A673 (cell line): Measurements from ENCODE around the gene LRCH1. TPM values are rescaled to one million over a fixed set of nuclear protein-coding genes. Genes with fewer than 3 reads are reported as not detected.

Source experiments
- BruUV-seq: library from RNA; stranded (reverse); fragments of 400-500 nt; replicated peaks from 2 replicates; lab custom pipeline; 2021; lab: Mats Ljungman, UMichigan
- CTCF ChIA-PET: fragments of 300-600 bp; sonication (Branson Sonifier 250); formaldehyde crosslinking; loops from one replicate; lab custom pipeline; 2022; ENCODE audit warnings: antibody characterized with exemption; lab: Charles Lee
- POLR2A ChIA-PET: fragments of 300-600 bp; sonication (Branson Sonifier 250); formaldehyde crosslinking; loops from one replicate; lab custom pipeline; 2022; ENCODE audit warnings: antibody characterized with exemption; ENCODE audit not compliant: low non-redundant PET; lab: Charles Lee
- DNase-seq: peaks from one replicate; pipeline ENCODE4 v3.0.0-alpha.2; 2015; ENCODE audit warnings: low spot score
- H3K27ac ChIP-seq: fragments of 200-600 bp; sonication (generic); 2 replicates; pipeline ENCODE4 v1.5.1; 2016; ENCODE audit warnings: mixed run types, low read depth, mild to moderate bottlenecking, mixed read lengths, antibody characterized with exemption, low read length; ENCODE audit not compliant: poor library complexity, severe bottlenecking
- H3K27me3 ChIP-seq: fragments of 200-600 bp; sonication (generic); replicated peaks from 2 replicates; pipeline ENCODE4 v1.6.1; 2017; ENCODE audit warnings: mixed run types, low read depth, mild to moderate bottlenecking, mixed read lengths, antibody characterized with exemption, low read length; ENCODE audit not compliant: insufficient read depth, poor library complexity
- H3K36me3 ChIP-seq: fragments of 200-600 bp; sonication (generic); 2 replicates; pipeline ENCODE4 v1.6.1; 2016; ENCODE audit warnings: mixed run types, mild to moderate bottlenecking, mixed read lengths, antibody characterized with exemption, low read length; ENCODE audit not compliant: insufficient read depth, poor library complexity, severe bottlenecking
- H3K4me1 ChIP-seq: fragments of 200-600 bp; sonication (generic); 2 replicates; pipeline ENCODE4 v1.6.1; 2017; ENCODE audit warnings: mixed run types, mild to moderate bottlenecking, mixed read lengths, antibody characterized with exemption, low read length; ENCODE audit not compliant: insufficient read depth, poor library complexity, severe bottlenecking
- H3K4me3 ChIP-seq: fragments of 200-600 bp; sonication (generic); 2 replicates; pipeline ENCODE4 v1.5.1; 2016; ENCODE audit warnings: low read depth, mixed run types, mild to moderate bottlenecking, mixed read lengths, low read length; ENCODE audit not compliant: poor library complexity, severe bottlenecking
- H3K9me3 ChIP-seq: fragments of 200-600 bp; sonication (generic); 2 replicates; pipeline ENCODE4 v1.6.1; 2016; ENCODE audit warnings: mixed run types, low read depth, mild to moderate bottlenecking, mixed read lengths, antibody characterized with exemption, low read length; ENCODE audit not compliant: poor library complexity, severe bottlenecking
- EZH2 ChIP-seq: fragments of 200-600 bp; sonication (generic); IDR thresholded peaks from 2 replicates; pipeline ENCODE4 v1.6.1; 2017; ENCODE audit warnings: borderline replicate concordance, low read depth, mild to moderate bottlenecking, mixed read lengths, antibody characterized with exemption, low read length; ENCODE audit not compliant: poor library complexity, severe bottlenecking
- intact Hi-C: fragments of 100-400 bp; cut with micrococcal nuclease; formaldehyde crosslinking; loops from one replicate; pipeline ENCODE4 v1.10.0; 2022; ENCODE audit not compliant: unreplicated experiment
- total RNA-seq: library from RNA; stranded (reverse); gene quantifications from 2 replicates; pipeline ENCODE4 v1.2.3, GENCODE V29; 2021
- TF ChIP-seq, protein P1 (sequence below): fragments of 300-800, 200-600 bp; sonication (generic); conservative IDR thresholded peaks from 2 replicates; pipeline ENCODE4 v1.5.1; 2017; ENCODE audit warnings: low read depth, mild to moderate bottlenecking, antibody characterized with exemption, low read length, moderate library complexity, mixed read lengths

Gene LRCH1
- total RNA-seq, 1 experiment from 2014 or later: 25.3 TPM

DNA sequence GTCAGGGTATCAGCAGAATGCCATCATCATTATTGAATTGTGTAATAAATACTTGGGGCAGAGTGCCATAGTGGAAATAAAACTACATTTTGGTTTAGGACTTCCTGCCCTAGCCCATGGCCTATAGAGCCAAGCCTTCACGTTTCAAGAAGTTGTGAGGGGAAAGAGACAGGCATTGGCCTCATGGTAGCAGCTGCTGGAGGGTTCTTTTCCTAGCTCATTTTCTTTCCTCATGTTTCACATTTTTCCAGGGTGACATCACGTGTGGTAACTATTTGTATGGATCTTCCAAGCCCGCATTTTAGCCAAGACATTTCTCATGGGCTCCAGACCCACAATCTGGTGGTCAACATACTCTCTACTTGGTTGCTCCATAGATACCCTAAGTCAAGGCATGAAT, 80.4 kb downstream of the LRCH1 start:
- no peak overlapping the region for H3K27ac ChIP-seq
- ChIA-PET CTCF (no interaction called here), POLR2A (no interaction called here)
- H3K4me1 ChIP-seq: peaks cover 46% of the 10 kb centered on the region
- no peaks in the 10 kb centered on the region for H3K36me3 ChIP-seq
- H3K4me3 ChIP-seq: no peak overlapping the region
- H3K9me3 ChIP-seq: no peaks in the 10 kb centered on the region
- DNase-seq: no peak
- no peak for TF ChIP-seq EZH2
- TF ChIP-seq, protein P1, sequence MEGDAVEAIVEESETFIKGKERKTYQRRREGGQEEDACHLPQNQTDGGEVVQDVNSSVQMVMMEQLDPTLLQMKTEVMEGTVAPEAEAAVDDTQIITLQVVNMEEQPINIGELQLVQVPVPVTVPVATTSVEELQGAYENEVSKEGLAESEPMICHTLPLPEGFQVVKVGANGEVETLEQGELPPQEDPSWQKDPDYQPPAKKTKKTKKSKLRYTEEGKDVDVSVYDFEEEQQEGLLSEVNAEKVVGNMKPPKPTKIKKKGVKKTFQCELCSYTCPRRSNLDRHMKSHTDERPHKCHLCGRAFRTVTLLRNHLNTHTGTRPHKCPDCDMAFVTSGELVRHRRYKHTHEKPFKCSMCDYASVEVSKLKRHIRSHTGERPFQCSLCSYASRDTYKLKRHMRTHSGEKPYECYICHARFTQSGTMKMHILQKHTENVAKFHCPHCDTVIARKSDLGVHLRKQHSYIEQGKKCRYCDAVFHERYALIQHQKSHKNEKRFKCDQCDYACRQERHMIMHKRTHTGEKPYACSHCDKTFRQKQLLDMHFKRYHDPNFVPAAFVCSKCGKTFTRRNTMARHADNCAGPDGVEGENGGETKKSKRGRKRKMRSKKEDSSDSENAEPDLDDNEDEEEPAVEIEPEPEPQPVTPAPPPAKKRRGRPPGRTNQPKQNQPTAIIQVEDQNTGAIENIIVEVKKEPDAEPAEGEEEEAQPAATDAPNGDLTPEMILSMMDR: no peak
- no TSS peak for BruUV-seq
- intact Hi-C loops: no loop called here
- no peaks in the 10 kb centered on the region for H3K27me3 ChIP-seq

DNA sequence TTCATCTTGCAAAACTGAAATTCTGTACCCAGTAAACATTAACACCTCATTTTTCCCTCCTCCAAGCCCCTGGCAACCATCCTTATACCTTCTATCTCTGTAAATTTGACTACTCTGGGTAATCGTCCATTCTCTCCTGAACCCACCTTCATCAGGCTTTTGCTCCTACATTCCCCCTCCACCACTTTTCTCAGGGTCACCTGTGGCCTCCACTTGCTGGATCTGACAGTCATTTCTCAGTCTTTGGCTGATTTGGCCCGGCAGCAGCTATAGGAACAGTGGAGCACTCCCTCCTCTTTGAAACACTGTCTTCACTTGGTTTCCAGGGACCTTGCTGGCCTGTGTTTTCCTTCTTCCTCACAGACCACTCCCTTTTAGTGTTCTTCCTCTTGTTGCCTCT, 83.5 kb downstream of the LRCH1 start:
- CTCF ChIA-PET: no interaction called here
- TF ChIP-seq, protein P1: no peak
- TF ChIP-seq EZH2: no peak
- POLR2A ChIA-PET: no interaction called here
- no peak overlapping the region for H3K27ac ChIP-seq
- no peaks in the 10 kb centered on the region for H3K9me3 ChIP-seq
- H3K27me3 ChIP-seq: no peaks in the 10 kb centered on the region
- no peaks in the 10 kb centered on the region for H3K36me3 ChIP-seq
- DNase-seq: no peak
- H3K4me3 ChIP-seq: no peak overlapping the region
- BruUV-seq: no TSS peak
- intact Hi-C loops: no loop called here
- H3K4me1 ChIP-seq: peaks cover 36% of the 10 kb centered on the region

DNA sequence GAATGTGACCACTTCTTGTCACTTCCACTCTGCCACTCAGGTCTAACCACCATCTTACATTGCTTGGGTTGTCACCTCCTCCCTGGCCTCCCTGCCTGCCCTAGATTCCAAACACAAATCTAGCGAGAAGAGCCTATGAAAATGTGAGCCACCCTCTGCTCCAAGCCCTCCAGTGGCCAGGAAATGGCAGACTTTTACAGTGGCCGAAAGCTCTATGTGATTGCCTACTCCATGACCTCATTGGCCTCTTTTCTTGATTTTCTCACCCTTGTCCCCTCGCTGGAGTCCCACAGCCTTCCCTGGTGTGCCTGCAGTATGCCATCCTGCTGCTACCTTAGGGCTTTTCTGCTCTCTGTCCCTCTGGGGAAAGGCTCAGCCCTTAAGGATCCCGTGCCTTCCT, 84.2 kb downstream of the LRCH1 start:
- Histone ChIP-seq H3K4me3 (no peak overlapping the region), H3K27ac (no peak overlapping the region), H3K27me3 (no peaks in the 10 kb centered on the region), H3K4me1 (peaks cover 34% of the 10 kb centered on the region), H3K9me3 (no peaks in the 10 kb centered on the region), H3K36me3 (no peaks in the 10 kb centered on the region)
- intact Hi-C loops: no loop called here
- BruUV-seq: no TSS peak
- ChIA-PET CTCF (no interaction called here), POLR2A (interaction anchor here (0.6 kb wide), 1 partner anchor 40 kb away, joined by 3 read pairs; no protein-coding TSS in a partner anchor)
- no peak for TF ChIP-seq EZH2
- TF ChIP-seq, protein P1: no peak
- no peak for DNase-seq
